GM18517 (cell line): ENCODE measurements around the gene POLR2F.
"Not testable (repeated sequence)": the region's sequence is repeated elsewhere in the genome, so short reads cannot be mapped to it uniquely, and the experiment has no call there.

Experiments
- ATAC-seq: cut with Tn5 transposase; IDR thresholded peaks from one replicate; pipeline ENCODE4 v1.9.1; 2021; ENCODE audit warnings: mild to moderate bottlenecking, moderate library complexity; ENCODE audit not compliant: unreplicated experiment

Gene POLR2F

DNA sequence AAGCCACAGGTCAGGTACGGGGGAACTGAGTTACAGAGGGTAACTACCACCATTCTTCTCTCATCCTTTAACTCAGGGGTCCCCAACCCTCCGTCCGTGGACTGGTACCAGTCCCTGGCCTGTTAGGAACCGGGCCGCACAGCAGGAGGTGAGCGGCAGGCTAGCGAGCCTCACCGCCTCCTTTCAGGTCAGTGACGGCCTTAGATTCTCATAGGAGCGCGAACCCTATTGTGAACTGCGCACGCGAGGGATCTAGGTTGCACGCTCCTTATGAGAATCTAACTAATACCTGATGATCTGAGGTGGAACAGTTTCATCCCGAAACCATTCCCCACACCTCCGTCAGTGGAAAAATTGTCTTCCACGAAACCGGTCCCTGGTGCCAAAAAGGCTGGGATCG lies 870 bp upstream of the POLR2F start:
- not testable (repeated sequence) for ATAC-seq

GRCh38 chr22:37953062-37953436 lies 450 bp upstream of the POLR2F start:
- ATAC-seq, result no peak

- ATAC-seq, result no peak
Observed at GRCh38 chr22:37954686-37955085, 1.2 kb downstream of the POLR2F start.

GRCh38 chr22:37955825-37956397 lies 2.4 kb downstream of the POLR2F start:
- not testable (repeated sequence) for ATAC-seq

GRCh38 chr22:37957232-37957631 lies 3.7 kb downstream of the POLR2F start:
- ATAC-seq, result no peak

- no peak for ATAC-seq
Observed at GRCh38 chr22:37959231-37959825, 5.8 kb downstream of the POLR2F start.

DNA sequence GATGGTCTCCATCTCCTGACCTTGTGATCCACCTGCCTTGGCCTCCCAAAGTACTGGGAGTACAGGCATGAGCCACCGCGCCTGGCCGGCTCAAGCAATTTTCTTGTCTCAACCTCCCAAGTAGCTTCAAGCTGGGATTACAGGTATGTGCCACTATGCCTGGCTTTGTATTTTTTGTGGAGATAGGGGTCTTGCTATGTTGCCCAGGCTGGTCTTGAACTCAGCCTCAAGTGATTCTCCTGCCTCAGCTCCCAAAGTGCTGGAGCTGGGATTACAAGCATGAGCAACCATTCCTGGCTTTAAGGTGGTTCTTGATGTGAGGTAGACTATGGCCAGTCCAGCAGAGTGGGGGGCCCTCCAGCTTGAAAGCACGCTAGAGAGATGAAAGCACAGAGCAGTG lies 7.6 kb downstream of the POLR2F start:
- ATAC-seq, result no peak

DNA sequence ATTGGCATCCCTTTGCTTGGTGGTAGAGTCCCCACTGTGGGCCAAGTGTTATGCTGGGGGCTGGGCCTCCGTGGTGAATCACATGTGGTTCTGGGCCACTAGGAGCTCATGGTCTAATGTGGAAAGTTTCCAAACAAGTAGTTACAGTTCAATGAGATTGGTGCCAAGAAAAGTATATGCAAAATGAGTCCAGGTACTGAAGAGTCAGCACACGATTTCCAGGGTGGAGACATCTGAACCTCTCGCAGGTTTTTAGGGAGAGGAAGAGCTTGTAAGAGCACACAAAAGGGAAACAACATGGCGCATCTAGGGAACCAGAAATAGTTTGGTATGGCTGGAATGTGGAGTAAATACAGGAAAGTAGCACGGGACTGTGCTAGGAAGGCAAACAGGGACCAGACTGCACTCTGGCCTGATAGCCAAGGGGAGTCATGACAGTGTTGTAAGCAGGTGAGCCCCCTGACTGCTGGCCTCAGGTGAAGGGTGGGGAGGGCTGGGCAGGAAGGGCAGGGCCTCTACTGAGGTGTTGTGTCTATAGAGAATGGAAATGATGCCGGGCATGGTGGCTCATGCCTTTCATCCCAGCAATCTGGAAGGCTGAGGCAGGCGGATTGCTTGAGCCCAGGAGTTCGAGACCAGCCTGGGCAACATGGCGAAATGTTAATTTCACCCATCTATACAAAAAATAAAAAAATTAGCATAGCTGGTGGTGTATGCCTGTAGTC lies 12.6 kb downstream of the POLR2F start:
- no peak for ATAC-seq

- no peak for ATAC-seq
Observed at GRCh38 chr22:37967147-37967546, 13.6 kb downstream of the POLR2F start.

- ATAC-seq, result no peak
Observed at GRCh38 chr22:37967637-37968451, 14.3 kb downstream of the POLR2F start.

DNA sequence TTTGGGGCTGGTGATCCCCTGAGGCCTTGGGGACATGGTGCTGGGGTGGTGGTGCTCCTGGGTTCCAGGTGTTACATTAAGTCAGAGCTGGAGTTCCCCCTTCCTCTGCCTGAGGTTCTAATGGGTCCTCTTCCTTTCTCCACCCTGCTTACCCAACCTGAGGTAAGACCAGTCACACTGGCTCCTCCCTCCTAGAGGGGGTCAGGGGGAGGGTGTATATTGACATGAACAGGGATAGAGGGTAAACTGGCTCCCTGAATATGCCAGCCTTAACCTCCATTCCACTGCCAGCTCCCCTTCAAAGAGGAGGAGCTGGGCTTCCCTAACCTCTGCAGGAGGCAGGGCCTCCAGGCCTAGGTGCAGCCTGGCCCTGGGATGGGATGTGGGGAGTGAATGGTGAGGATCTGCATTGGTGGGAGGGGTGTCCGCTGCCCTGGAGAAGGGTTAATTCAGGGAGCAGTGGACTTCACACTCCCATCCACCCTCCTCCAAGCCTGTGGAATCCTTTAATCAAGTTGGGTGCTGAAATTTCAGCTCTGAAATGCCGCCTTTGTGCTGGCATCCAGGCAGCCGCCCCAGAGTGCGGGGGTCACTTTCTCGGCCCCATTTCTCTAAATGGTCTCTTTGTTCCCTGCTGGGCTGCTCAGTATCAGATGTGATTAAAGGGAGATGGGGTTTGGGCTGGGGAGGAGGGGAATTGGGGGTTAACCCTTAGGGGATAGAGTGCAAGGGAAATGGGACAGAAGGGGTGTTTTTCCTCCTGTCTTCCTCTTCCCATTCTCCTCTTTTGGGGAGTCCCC lies 15.2 kb downstream of the POLR2F start:
- ATAC-seq, result no peak

DNA sequence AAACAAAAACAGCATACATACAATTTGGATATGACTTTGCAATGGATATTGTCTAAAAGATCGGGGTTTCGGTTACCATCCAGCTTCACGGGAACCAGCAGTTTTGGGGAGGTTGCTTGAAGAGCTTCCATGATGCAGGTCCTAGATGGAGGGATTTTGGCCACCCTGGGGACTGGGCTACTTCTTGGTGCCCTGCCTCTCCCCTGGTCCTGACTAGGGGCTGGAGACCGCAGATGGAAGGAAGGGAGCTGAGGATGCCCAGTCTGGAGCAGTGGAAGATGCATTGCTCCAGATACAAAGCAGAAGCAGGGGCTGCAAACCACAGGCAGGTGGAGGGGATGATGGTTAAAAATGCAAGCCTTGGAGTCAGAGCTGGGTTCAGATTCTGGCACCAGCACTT lies 17.4 kb downstream of the POLR2F start:
- no peak for ATAC-seq

DNA sequence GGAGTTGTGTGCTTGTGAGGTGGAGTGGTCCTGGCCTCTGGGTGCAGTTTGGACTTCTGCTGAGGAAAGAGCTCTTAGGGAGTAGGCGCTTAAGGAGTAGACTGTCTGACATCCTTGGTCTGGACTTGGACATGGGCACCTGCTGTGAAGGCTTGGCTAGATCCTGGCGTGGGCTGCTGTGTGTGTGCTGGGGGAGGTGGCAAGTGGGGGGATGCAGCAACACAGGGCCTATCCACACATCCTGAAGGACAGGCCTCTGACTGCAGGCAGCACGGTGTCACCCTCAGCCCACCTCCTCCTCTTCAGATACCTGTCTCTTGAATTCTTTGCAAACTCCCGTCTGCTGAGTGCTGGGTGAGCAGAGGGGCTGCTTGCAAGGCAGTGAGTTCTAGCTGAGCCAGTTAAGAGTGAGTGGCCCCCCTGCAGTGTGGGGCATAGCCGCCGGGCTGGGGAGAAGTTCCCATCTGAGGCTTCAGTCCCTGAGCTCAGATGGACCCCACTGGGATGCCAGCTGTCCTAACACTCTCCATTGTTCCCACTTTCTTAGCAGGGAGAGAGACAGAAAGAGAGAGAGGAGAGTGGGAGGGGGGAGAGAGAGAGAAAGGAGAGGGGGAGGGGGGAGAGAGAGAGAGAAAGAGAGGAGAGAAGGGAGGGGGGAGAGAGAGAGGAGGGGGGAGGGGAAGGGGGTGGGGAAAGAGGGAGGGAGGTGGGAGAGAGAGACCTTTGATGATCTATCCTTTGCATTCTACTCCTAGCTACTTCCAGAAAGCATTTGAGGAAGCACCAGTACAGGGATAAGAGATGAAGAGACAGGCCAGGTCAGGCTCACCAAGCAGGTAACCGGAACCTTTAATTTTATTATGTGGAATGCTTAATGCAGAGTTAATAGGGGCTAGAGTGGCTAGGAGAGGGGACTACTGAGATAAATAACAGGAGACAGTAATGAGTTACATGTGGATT lies 18.3 kb downstream of the POLR2F start:
- no peak for ATAC-seq

DNA sequence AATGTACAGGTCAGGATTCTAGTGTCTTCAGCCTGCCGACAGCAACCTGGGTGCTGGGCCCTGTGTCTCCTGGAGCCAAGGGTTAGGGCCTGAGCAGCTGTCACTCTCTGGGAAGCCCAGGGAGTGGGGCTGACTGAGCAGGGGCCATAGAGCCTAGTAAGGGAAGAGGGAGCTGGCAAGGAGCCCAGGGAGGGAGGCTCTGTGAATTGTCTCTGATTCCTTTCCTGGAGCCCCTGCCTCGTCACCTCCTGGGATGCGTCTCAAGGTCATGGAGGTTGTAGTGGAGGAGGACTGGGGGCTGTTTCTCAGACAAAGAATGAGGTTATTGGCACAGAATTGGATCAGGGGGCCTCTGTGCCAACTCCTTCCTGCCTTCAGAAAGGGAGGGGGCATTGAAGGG lies 19.0 kb downstream of the POLR2F start:
- no peak for ATAC-seq

DNA sequence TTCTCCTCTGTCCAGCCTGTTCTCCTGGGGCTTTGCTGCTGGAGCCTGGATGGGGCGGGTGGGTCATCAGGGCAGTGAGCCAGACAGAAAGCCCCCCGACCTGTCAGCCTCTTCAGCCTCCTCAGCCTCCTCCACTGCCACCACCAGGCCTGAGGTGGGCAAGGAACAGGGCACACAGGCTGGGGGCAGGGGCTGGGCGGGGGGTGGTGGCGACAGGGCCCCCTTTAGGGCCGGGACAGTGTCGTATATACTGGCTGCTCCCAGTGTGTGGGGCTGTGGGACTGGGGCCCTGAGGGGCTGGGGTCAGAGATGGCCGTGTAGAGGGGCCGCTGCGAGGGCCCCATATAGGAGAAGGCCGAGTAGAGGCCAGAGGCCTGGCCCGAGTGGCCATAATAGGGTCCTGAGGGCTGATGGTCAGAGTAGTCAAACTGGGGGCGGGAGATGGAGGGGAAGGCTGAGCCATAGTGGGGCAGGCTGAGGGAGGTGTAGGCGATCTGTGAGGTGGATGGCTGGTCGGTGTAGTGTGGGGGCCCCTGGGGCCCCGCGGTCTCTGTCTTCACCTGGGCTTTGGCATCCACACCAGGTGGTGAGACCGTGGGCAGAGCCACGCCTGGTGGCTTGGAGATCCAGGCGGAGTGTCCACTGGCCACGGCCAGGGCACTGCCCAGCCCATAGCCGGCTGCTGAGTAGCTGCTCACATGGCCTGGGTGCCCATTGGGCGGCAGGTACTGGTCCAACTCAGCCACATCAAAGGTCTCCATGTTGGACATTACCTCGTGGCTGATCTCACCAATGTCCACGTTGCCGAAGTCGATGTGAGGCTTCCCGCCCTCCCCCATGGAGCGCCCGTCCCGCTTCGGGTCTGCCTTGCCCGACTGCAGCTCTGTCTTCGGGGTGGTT lies 20.0 kb downstream of the POLR2F start:
- no peak for ATAC-seq

GRCh38 chr22:37975153-37975552 lies 21.7 kb downstream of the POLR2F start:
- ATAC-seq, result no peak

DNA sequence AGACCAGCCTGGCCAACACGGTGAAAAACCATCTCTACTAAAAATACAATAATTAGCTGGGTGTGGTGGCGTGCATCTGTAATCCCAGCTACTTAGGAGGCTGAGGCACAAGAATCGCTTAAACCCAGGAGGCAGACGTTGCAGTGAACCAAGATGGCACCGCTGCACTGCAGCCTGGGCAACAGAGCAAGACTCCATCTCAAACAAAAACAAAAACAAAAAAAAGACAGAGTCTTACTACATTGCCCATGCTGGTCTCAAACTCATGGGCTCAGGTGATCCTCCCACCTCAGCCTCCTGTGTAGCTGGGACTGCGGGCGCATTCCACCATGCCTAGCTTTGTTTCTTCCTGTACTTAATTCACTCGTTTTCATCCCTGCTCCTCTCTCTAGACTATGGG lies 22.5 kb downstream of the POLR2F start:
- ATAC-seq, result not testable (repeated sequence)

DNA sequence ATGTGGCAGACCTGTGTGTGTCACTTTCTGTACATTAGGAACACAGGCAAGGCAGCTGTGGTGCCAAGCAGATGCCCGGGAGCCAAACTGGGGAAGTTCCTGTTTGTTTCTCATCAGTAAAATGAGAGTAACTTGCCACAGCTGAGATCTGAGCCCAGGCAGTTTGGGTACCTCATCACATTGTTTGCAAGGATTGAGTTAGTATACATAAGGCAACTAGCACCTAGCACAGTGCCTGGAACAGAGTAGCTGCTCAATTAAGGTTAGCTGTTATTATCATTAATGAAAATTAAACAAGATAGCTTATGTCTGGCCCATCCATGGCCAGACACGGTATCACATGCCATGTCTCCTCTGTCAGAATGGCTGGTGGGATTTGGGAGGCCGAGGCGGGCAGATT lies 23.0 kb downstream of the POLR2F start:
- no peak for ATAC-seq

- ATAC-seq, result no peak
Observed at GRCh38 chr22:37979782-37980181, 26.3 kb downstream of the POLR2F start.
